Endothelial cell (in vitro differentiated cells): Measurements from ENCODE around the gene SLC12A2. TPM values are rescaled to one million over a fixed set of nuclear protein-coding genes. Genes with fewer than 3 reads are reported as not detected.

Experiments
- DNase-seq: peaks from one replicate; pipeline ENCODE4 v3.0.0; 2021; ENCODE audit warnings: low spot score
- H3K27ac Mint-ChIP-seq: one replicate; pipeline ENCODE4 v1.8.0; 2021; ENCODE audit warnings: mixed read lengths, inconsistent platforms; ENCODE audit not compliant: unreplicated experiment
- H3K27me3 Mint-ChIP-seq: one replicate; pipeline ENCODE4 v1.8.0; 2021; ENCODE audit warnings: mild to moderate bottlenecking, moderate library complexity, mixed read lengths, inconsistent platforms; ENCODE audit not compliant: unreplicated experiment
- H3K36me3 Mint-ChIP-seq: one replicate; pipeline ENCODE4 v1.8.0; 2021; ENCODE audit warnings: mild to moderate bottlenecking, low read depth, mixed read lengths, inconsistent platforms; ENCODE audit not compliant: unreplicated experiment
- H3K4me1 Mint-ChIP-seq: one replicate; pipeline ENCODE4 v1.8.0; 2021; ENCODE audit warnings: mild to moderate bottlenecking, mixed read lengths, inconsistent platforms; ENCODE audit not compliant: unreplicated experiment
- H3K4me3 Mint-ChIP-seq: one replicate; pipeline ENCODE4 v1.8.0; 2021; ENCODE audit warnings: mild to moderate bottlenecking, mixed read lengths, inconsistent platforms; ENCODE audit not compliant: unreplicated experiment
- H3K9me3 Mint-ChIP-seq: one replicate; pipeline ENCODE4 v1.8.0; 2021; ENCODE audit warnings: mixed read lengths, inconsistent platforms; ENCODE audit not compliant: unreplicated experiment
- total RNA-seq: library from RNA; stranded (reverse); fragmentation: NEBNext Ultra II Directional; extraction: Animal tissue kit (Norgen Biotek cat#: 25700); gene quantifications from one replicate; pipeline ENCODE4 v1.2.1, GENCODE V29; 2021; ENCODE audit not compliant: unreplicated experiment
- TF ChIP-seq, protein P1 (sequence below): fragments of 200-600 bp; sonication (generic); IDR thresholded peaks from one replicate; pipeline ENCODE4 v1.5.0; 2021; ENCODE audit warnings: antibody characterized with exemption; ENCODE audit not compliant: unreplicated experiment

SLC12A2 gene
- total RNA-seq, 1 donor from 2014 or later: 45.7 TPM

GRCh38 chr5:128105203-128105602 is 21.6 kb downstream of the SLC12A2 start:
- H3K4me3 Mint-ChIP-seq: no peak overlapping the region

DNA sequence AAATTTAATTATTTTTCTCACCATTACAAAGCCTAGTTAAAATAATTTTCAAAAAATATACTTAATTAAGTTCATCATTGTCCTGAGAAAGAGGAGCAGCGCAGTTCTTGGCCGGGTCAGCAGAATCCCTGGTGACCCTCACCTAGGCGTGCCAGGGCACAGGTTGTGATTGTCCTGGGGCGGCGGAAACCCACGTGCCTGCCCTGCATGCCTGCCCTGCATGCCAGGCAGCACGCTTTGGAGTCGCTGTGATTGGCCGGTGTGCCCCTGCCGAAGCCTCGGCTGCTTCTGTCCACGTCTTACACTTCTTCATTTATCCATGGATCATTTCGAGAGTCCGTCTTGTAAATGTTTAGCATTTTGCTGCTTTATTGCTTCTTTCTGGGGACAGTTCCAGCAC is 25.6 kb downstream of the SLC12A2 start:
- no peak overlapping the region for H3K27ac Mint-ChIP-seq
- H3K4me1 Mint-ChIP-seq: peaks cover 4% of the 10 kb centered on the region
- no peak for DNase-seq
- H3K4me3 Mint-ChIP-seq: no peak overlapping the region
- no peaks in the 10 kb centered on the region for H3K36me3 Mint-ChIP-seq
- H3K27me3 Mint-ChIP-seq: peaks cover 2% of the 10 kb centered on the region
- H3K9me3 Mint-ChIP-seq: no peaks in the 10 kb centered on the region
- TF ChIP-seq, protein P1, sequence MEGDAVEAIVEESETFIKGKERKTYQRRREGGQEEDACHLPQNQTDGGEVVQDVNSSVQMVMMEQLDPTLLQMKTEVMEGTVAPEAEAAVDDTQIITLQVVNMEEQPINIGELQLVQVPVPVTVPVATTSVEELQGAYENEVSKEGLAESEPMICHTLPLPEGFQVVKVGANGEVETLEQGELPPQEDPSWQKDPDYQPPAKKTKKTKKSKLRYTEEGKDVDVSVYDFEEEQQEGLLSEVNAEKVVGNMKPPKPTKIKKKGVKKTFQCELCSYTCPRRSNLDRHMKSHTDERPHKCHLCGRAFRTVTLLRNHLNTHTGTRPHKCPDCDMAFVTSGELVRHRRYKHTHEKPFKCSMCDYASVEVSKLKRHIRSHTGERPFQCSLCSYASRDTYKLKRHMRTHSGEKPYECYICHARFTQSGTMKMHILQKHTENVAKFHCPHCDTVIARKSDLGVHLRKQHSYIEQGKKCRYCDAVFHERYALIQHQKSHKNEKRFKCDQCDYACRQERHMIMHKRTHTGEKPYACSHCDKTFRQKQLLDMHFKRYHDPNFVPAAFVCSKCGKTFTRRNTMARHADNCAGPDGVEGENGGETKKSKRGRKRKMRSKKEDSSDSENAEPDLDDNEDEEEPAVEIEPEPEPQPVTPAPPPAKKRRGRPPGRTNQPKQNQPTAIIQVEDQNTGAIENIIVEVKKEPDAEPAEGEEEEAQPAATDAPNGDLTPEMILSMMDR: no peak

More at GRCh38 chr5:128105203-128105602, 21.6 kb downstream of the SLC12A2 start:
- Mint-ChIP-seq H3K9me3 (no peaks in the 10 kb centered on the region), H3K4me1 (peaks cover 4% of the 10 kb centered on the region), H3K27me3 (peaks cover 2% of the 10 kb centered on the region), H3K27ac (no peak overlapping the region), H3K36me3 (no peaks in the 10 kb centered on the region)
- TF ChIP-seq, protein P1: no peak
- no peak for DNase-seq

GRCh38 chr5:128109766-128110165 is 26.2 kb downstream of the SLC12A2 start:
- H3K4me1 Mint-ChIP-seq: peaks cover 4% of the 10 kb centered on the region
- H3K27ac Mint-ChIP-seq: no peak overlapping the region
- H3K27me3 Mint-ChIP-seq: peaks cover 2% of the 10 kb centered on the region
- H3K9me3 Mint-ChIP-seq: no peaks in the 10 kb centered on the region
- TF ChIP-seq, protein P1: no peak
- DNase-seq: no peak
- no peak overlapping the region for H3K4me3 Mint-ChIP-seq
- no peaks in the 10 kb centered on the region for H3K36me3 Mint-ChIP-seq

GRCh38 chr5:128111818-128112448 is 28.4 kb downstream of the SLC12A2 start:
- no peak overlapping the region for H3K4me3 Mint-ChIP-seq

DNA sequence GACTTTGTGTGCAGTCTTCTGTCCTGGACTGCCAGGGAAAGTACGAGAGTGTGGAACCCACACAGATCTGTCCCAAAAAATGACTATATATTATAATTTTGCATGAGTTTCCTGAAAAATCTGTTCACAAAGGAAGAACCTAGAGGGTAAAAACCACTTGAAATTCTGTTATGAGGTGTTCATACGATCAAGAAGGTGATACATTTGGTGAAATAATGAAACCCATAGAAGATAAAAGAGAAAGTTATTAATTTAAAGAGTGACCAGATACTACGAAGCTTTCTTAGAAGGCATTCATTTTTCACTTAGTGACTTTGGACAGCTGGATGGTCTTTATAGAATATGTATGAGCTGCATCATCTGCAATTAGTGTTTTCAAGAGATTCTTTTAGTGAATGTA is 32.9 kb downstream of the SLC12A2 start:
- Mint-ChIP-seq H3K4me1 (no peaks in the 10 kb centered on the region), H3K9me3 (no peaks in the 10 kb centered on the region), H3K36me3 (peaks cover 26% of the 10 kb centered on the region), H3K27me3 (no peaks in the 10 kb centered on the region), H3K4me3 (no peak overlapping the region), H3K27ac (no peak overlapping the region)
- TF ChIP-seq, protein P1: no peak
- no peak for DNase-seq

More at GRCh38 chr5:128111818-128112448, 28.4 kb downstream of the SLC12A2 start:
- TF ChIP-seq, protein P1: no peak
- Mint-ChIP-seq H3K36me3 (peaks cover 8% of the 10 kb centered on the region), H3K27me3 (peaks cover 2% of the 10 kb centered on the region), H3K9me3 (no peaks in the 10 kb centered on the region), H3K27ac (peak overlapping the region; percentile 3), H3K4me1 (no peaks in the 10 kb centered on the region)
- DNase-seq: no peak
